H9 (cell line): ENCODE results near the gene ZNF555. TPM values are rescaled to one million over a fixed set of nuclear protein-coding genes. Genes with fewer than 3 reads are reported as not detected.
"Not testable (repeated sequence)": the region's sequence is repeated elsewhere in the genome, so short reads cannot be mapped to it uniquely, and the experiment has no call there.

Experiments
- DNase-seq: peaks from one replicate; pipeline ENCODE4 v3.0.0-alpha.2; 2017
- H2AFZ ChIP-seq: one replicate; pipeline ENCODE4 v1.6.1; 2013; ENCODE audit warnings: mild to moderate bottlenecking, low read length, control low read depth, moderate library complexity
- H2AK5ac ChIP-seq: 2 replicates; pipeline ENCODE4 v1.6.1; 2013; ENCODE audit warnings: low read length, control low read depth, mixed read lengths; ENCODE audit not compliant: insufficient read length
- H2BK120ac ChIP-seq: one replicate; pipeline ENCODE4 v1.6.1; 2013; ENCODE audit warnings: low read depth, mild to moderate bottlenecking, low read length, control low read depth, inconsistent platforms; ENCODE audit not compliant: poor library complexity, severe bottlenecking
- H2BK12ac ChIP-seq: 2 replicates; pipeline ENCODE4 v1.6.1; 2013; ENCODE audit warnings: low read length, control low read depth, mixed read lengths, low read depth; ENCODE audit not compliant: insufficient read length
- H2BK15ac ChIP-seq: 2 replicates; pipeline ENCODE4 v1.6.1; 2013; ENCODE audit warnings: low read depth, low read length, control low read depth
- H2BK20ac ChIP-seq: one replicate; pipeline ENCODE4 v1.6.1; 2013; ENCODE audit warnings: low read depth, mild to moderate bottlenecking, low read length, control low read depth, inconsistent platforms; ENCODE audit not compliant: poor library complexity, severe bottlenecking
- H2BK5ac ChIP-seq: 2 replicates; pipeline ENCODE4 v1.6.1; 2013; ENCODE audit warnings: low read length, control low read depth, mixed read lengths; ENCODE audit not compliant: insufficient read length
- H3K14ac ChIP-seq: 2 replicates; pipeline ENCODE4 v1.6.1; 2013; ENCODE audit warnings: low read length, control low read depth; ENCODE audit not compliant: insufficient read depth
- H3K18ac ChIP-seq: 2 replicates; pipeline ENCODE4 v1.6.1; 2013; ENCODE audit warnings: low read depth, mild to moderate bottlenecking, mixed read lengths, low read length, control low read depth; ENCODE audit not compliant: insufficient read length
- H3K23ac ChIP-seq: 2 replicates; pipeline ENCODE4 v1.6.1; 2013; ENCODE audit warnings: low read length, control low read depth, mixed read lengths, low read depth; ENCODE audit not compliant: insufficient read length
- H3K23me2 ChIP-seq: 2 replicates; pipeline ENCODE4 v1.6.1; 2013; ENCODE audit warnings: low read depth, mild to moderate bottlenecking, mixed read lengths, low read length, control low read depth; ENCODE audit not compliant: insufficient read length, poor library complexity, severe bottlenecking
- H3K27ac ChIP-seq: 2 replicates; pipeline ENCODE4 v1.5.1; 2013; ENCODE audit warnings: low read length, control low read depth, mixed read lengths, low read depth; ENCODE audit not compliant: insufficient read length
- H3K27me3 ChIP-seq: 2 replicates; pipeline ENCODE4 v1.6.1; 2013; ENCODE audit warnings: low read length, control low read depth, inconsistent platforms; ENCODE audit not compliant: insufficient read depth
- H3K4ac ChIP-seq: 2 replicates; pipeline ENCODE4 v1.6.1; 2013; ENCODE audit warnings: low read depth, mild to moderate bottlenecking, control low read depth, inconsistent platforms, low read length, moderate library complexity
- H3K4me1 ChIP-seq: 2 replicates; pipeline ENCODE4 v1.6.1; 2013; ENCODE audit warnings: low read length, control low read depth, inconsistent platforms; ENCODE audit not compliant: insufficient read depth
- H3K4me2 ChIP-seq: 2 replicates; pipeline ENCODE4 v1.6.1; 2013; ENCODE audit warnings: low read length, control low read depth, mixed read lengths; ENCODE audit not compliant: insufficient read length, insufficient read depth
- H3K56ac ChIP-seq: 2 replicates; pipeline ENCODE4 v1.6.1; 2013; ENCODE audit warnings: low read depth, mild to moderate bottlenecking, mixed read lengths, low read length, control low read depth; ENCODE audit not compliant: insufficient read length
- H3K79me1 ChIP-seq: 2 replicates; pipeline ENCODE4 v1.6.1; 2013; ENCODE audit warnings: low read depth, mild to moderate bottlenecking, moderate library complexity, low read length, control low read depth, inconsistent platforms; ENCODE audit not compliant: insufficient read depth, poor library complexity, severe bottlenecking
- H3K79me2 ChIP-seq: 2 replicates; pipeline ENCODE4 v1.6.1; 2013; ENCODE audit warnings: low read length, control low read depth, inconsistent platforms; ENCODE audit not compliant: insufficient read depth
- H3K9ac ChIP-seq: 2 replicates; pipeline ENCODE4 v1.6.1; 2013; ENCODE audit warnings: low read length, control low read depth, mixed read lengths; ENCODE audit not compliant: insufficient read length; ENCODE audit errors: extremely low read depth
- H3K9me3 ChIP-seq: one replicate; pipeline ENCODE4 v1.6.1; 2013; ENCODE audit warnings: low read depth, low read length, inconsistent platforms; ENCODE audit not compliant: control insufficient read depth
- H3T11ph ChIP-seq: one replicate; pipeline ENCODE4 v1.6.1; 2013; ENCODE audit warnings: mild to moderate bottlenecking, low read length, control low read depth, inconsistent platforms
- H4K20me1 ChIP-seq: one replicate; pipeline ENCODE4 v1.6.1; 2013; ENCODE audit not compliant: control insufficient read depth, insufficient read length, insufficient read depth
- H4K5ac ChIP-seq: 2 replicates; pipeline ENCODE4 v1.6.1; 2013; ENCODE audit warnings: low read depth, mild to moderate bottlenecking, mixed read lengths, low read length, control low read depth; ENCODE audit not compliant: insufficient read length
- H4K8ac ChIP-seq: replicated peaks from 2 replicates; pipeline ENCODE4 v1.6.1; 2013; ENCODE audit warnings: low read length, control low read depth, mixed read lengths, low read depth; ENCODE audit not compliant: insufficient read length
- H4K91ac ChIP-seq: 2 replicates; pipeline ENCODE4 v1.6.1; 2013; ENCODE audit warnings: low read depth, mild to moderate bottlenecking, moderate library complexity, mixed read lengths, low read length, control low read depth; ENCODE audit not compliant: insufficient read length
- H3K27ac Mint-ChIP-seq, 3 experiments: 2 replicates in 2 of 3; 3 replicates in 1 of 3; pipeline ENCODE4 v1.8.0; 2020 to 2021; ENCODE audit warnings: mixed read lengths in 3 of 3, mild to moderate bottlenecking in 1 of 3, moderate library complexity in 1 of 3
- H3K27me3 Mint-ChIP-seq: 2 replicates; pipeline ENCODE4 v1.8.0; 2021; ENCODE audit warnings: low read depth, mild to moderate bottlenecking, moderate library complexity, mixed read lengths
- H3K36me3 Mint-ChIP-seq, 3 experiments: 2 replicates in 2 of 3; 3 replicates in 1 of 3; pipeline ENCODE4 v1.8.0; 2020 to 2021; ENCODE audit warnings: low read depth in 3 of 3, mixed read lengths in 3 of 3; ENCODE audit not compliant: insufficient read depth in 1 of 3
- H3K4me1 Mint-ChIP-seq, 2 experiments: 2 replicates each; pipeline ENCODE4 v1.8.0; 2020; ENCODE audit warnings: mixed read lengths in 2 of 2
- H3K4me3 Mint-ChIP-seq, 2 experiments: 2 replicates in 1 of 2; 3 replicates in 1 of 2; pipeline ENCODE4 v1.8.0; 2020 to 2021; ENCODE audit warnings: mild to moderate bottlenecking in 2 of 2, mixed read lengths in 2 of 2, moderate library complexity in 1 of 2
- H3K9me3 Mint-ChIP-seq, 2 experiments: 2 replicates in 1 of 2; 3 replicates in 1 of 2; pipeline ENCODE4 v1.8.0; 2020; ENCODE audit warnings: mild to moderate bottlenecking in 2 of 2, mixed read lengths in 2 of 2, moderate library complexity in 1 of 2
- WGBS: extraction: QIAGEN DNeasy Blood & Tissue Kit; methylation state at CpG from one replicate; pipeline ENCODE4 v1.1.7; 2013; ENCODE audit warnings: missing lambda C conversion rate, low lambda C conversion rate, mixed read lengths; ENCODE audit not compliant: insufficient read length; ENCODE audit errors: extremely low coverage; 5-methylcytosine and 5-hydroxymethylcytosine counted together
- total RNA-seq: library from RNA; stranded (reverse); gene quantifications from 2 replicates; pipeline ENCODE4 v1.2.1, GENCODE V29; 2021
- TF ChIP-seq, protein P1 (sequence below): fragments of 200-600 bp; sonication (generic); conservative IDR thresholded peaks from 3 replicates; pipeline ENCODE4 v1.8.0; 2021; ENCODE audit warnings: antibody characterized with exemption, mild to moderate bottlenecking

Gene ZNF555
- total RNA-seq, 1 experiment from 2014 or later, result 7.8 TPM

- H3K79me1 ChIP-seq, result peaks cover 9% of the 10 kb centered on the region
- peaks cover 6% of the 10 kb centered on the region; the same call in 1 of the 2 replicates for H3K79me2 ChIP-seq
- H3K27me3 Mint-ChIP-seq, result no peaks in the 10 kb centered on the region
- no peaks in the 10 kb centered on the region for H4K20me1 ChIP-seq
- no peak overlapping the region for H2AFZ ChIP-seq
- no peak overlapping the region for H3K23ac ChIP-seq
- no peak overlapping the region for H3K4ac ChIP-seq
- H2BK15ac ChIP-seq, result no peak overlapping the region
- H3K4me1 Mint-ChIP-seq, result peaks cover 4 to 11% of the 10 kb centered on the region in 2 experiments; a peak in 3 of 4 replicates
- no peaks in the 10 kb centered on the region for H3K4me1 ChIP-seq
- peak overlapping the region in 1 of 3 experiments; percentile 62; a peak in 2 of 7 replicates for H3K27ac Mint-ChIP-seq
- H3K27ac ChIP-seq, result no peak overlapping the region
- no peak overlapping the region for H3K4me2 ChIP-seq
- no peak overlapping the region for H3T11ph ChIP-seq
- no CpG with 5 or more reads among the region's 16 CpGs for WGBS
- no peak overlapping the region for H2BK5ac ChIP-seq
- H3K9me3 ChIP-seq, result no peaks in the 10 kb centered on the region
- no peaks in the 10 kb centered on the region for H3K9me3 Mint-ChIP-seq
- no peak overlapping the region for H4K5ac ChIP-seq
- no peak for DNase-seq
- H3K9ac ChIP-seq, result no peak overlapping the region
- peaks cover 44 to 84% (median 82%) of the 10 kb centered on the region in 3 experiments for H3K36me3 Mint-ChIP-seq
- H2BK120ac ChIP-seq, result no peak overlapping the region
- H3K18ac ChIP-seq, result no peak overlapping the region
- H4K8ac ChIP-seq, result no peak overlapping the region
- no peak overlapping the region for H3K4me3 Mint-ChIP-seq
- no peak overlapping the region for H3K14ac ChIP-seq
- H2BK12ac ChIP-seq, result no peak overlapping the region
- no peak overlapping the region for H3K56ac ChIP-seq
- no peaks in the 10 kb centered on the region for H3K23me2 ChIP-seq
- no peak overlapping the region for H2BK20ac ChIP-seq
- H3K27me3 ChIP-seq, result no peaks in the 10 kb centered on the region
- TF ChIP-seq, protein P1, sequence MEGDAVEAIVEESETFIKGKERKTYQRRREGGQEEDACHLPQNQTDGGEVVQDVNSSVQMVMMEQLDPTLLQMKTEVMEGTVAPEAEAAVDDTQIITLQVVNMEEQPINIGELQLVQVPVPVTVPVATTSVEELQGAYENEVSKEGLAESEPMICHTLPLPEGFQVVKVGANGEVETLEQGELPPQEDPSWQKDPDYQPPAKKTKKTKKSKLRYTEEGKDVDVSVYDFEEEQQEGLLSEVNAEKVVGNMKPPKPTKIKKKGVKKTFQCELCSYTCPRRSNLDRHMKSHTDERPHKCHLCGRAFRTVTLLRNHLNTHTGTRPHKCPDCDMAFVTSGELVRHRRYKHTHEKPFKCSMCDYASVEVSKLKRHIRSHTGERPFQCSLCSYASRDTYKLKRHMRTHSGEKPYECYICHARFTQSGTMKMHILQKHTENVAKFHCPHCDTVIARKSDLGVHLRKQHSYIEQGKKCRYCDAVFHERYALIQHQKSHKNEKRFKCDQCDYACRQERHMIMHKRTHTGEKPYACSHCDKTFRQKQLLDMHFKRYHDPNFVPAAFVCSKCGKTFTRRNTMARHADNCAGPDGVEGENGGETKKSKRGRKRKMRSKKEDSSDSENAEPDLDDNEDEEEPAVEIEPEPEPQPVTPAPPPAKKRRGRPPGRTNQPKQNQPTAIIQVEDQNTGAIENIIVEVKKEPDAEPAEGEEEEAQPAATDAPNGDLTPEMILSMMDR, result no peak
- H2AK5ac ChIP-seq, result no peak overlapping the region
- H4K91ac ChIP-seq, result no peak overlapping the region
These were observed 49.4 kb upstream of the ZNF555 start for GRCh38 chr19:2791876-2792275.

GRCh38 chr19:2792666-2793065, 48.6 kb upstream of the ZNF555 start:
- H3K27ac Mint-ChIP-seq, H4K8ac ChIP-seq, H2BK15ac ChIP-seq, H3K9me3 ChIP-seq, H4K91ac ChIP-seq, H2BK120ac ChIP-seq, H3K4me2 ChIP-seq, H3K14ac ChIP-seq, H3K4me1 ChIP-seq, H3K79me1 ChIP-seq, H3K27ac ChIP-seq, H3K27me3 Mint-ChIP-seq, H3K4me3 Mint-ChIP-seq, H3T11ph ChIP-seq, H3K27me3 ChIP-seq, H3K9me3 Mint-ChIP-seq, H2BK12ac ChIP-seq, H3K18ac ChIP-seq, H3K4me1 Mint-ChIP-seq, H3K9ac ChIP-seq, H3K23ac ChIP-seq, H3K23me2 ChIP-seq, H2BK20ac ChIP-seq, H4K20me1 ChIP-seq, H3K4ac ChIP-seq, H3K79me2 ChIP-seq, H4K5ac ChIP-seq, DNase-seq, H3K56ac ChIP-seq, H2AK5ac ChIP-seq, H2AFZ ChIP-seq, H2BK5ac ChIP-seq: not testable (repeated sequence)
- WGBS, result no CpG with 5 or more reads among the region's 10 CpGs
- peaks cover 52 to 85% (median 83%) of the 10 kb centered on the region in 3 experiments for H3K36me3 Mint-ChIP-seq
